Gastrocnemius medialis (tissue), 4 donors: ENCODE measurements around the gene TNFSF18.

Experiments
- POLR2A ChIP-seq, 2 donors: fragments of 450-650 bp; IDR thresholded peaks; one replicate each; pipeline ENCODE4 v1.6.1; 2017; ENCODE audit warnings: antibody characterized with exemption in 2 of 2, mild to moderate bottlenecking in 2 of 2, moderate library complexity in 2 of 2
- TF ChIP-seq, protein P1 (sequence below), 5 experiments: fragments of 450-650 bp in 3 of 5; fragments of 200-600 bp in 2 of 5; sonication (generic) in 2 of 5; IDR thresholded peaks in 4 of 5; conservative IDR thresholded peaks in 1 of 5; 1 replicate in 4 of 5; 2 replicates in 1 of 5; pipeline ENCODE4 v1.5.1; 2016 to 2019; ENCODE audit warnings: antibody characterized with exemption in 5 of 5, mild to moderate bottlenecking in 3 of 5, moderate library complexity in 3 of 5

DNA sequence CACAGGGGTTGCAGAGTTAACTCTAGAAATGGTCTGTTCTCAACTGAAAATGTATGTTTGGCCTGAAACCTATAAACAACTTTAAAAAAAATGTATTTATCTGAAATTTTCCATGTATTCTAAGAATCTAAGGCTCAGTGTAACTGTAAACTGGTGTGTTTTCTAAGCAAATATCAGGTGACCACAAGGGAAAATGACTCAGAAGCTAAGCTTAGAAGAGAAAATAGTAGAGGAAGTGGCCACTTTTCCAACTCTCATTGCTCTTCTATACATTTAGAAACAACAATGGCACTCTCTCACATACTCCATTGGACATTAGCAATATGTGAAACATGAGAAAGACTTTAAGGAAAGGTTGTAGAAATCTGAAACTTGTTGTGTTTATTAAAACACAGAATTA lies 7.5 kb downstream of the TNFSF18 start:
- TF ChIP-seq, protein P1, sequence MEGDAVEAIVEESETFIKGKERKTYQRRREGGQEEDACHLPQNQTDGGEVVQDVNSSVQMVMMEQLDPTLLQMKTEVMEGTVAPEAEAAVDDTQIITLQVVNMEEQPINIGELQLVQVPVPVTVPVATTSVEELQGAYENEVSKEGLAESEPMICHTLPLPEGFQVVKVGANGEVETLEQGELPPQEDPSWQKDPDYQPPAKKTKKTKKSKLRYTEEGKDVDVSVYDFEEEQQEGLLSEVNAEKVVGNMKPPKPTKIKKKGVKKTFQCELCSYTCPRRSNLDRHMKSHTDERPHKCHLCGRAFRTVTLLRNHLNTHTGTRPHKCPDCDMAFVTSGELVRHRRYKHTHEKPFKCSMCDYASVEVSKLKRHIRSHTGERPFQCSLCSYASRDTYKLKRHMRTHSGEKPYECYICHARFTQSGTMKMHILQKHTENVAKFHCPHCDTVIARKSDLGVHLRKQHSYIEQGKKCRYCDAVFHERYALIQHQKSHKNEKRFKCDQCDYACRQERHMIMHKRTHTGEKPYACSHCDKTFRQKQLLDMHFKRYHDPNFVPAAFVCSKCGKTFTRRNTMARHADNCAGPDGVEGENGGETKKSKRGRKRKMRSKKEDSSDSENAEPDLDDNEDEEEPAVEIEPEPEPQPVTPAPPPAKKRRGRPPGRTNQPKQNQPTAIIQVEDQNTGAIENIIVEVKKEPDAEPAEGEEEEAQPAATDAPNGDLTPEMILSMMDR (IDR thresholded peaks at IDR 0.05 in 4 of 5, conservative IDR thresholded peaks at IDR 0.05 in 1 of 5) = no peak
- TF ChIP-seq POLR2A (IDR thresholded peaks at IDR 0.05) = no peak
